GM10248 (cell line): Measurements from ENCODE around the gene GALNT17.
A peak's percentile ranks its signal among the peaks of the same experiment; 100 is the strongest.

Experiments used
- CTCF ChIA-PET: fragments of 300-600 bp; sonication (Branson Sonifier 250); formaldehyde crosslinking; extraction: SDS; loops from one replicate; lab custom pipeline; 2021; ENCODE audit warnings: antibody characterized with exemption; lab: Yijun Ruan, JAX
- POLR2A ChIA-PET: fragments of 350-650 bp; sonication (Branson Sonifier 250); formaldehyde crosslinking; extraction: SDS; loops from one replicate; lab custom pipeline; 2020; ENCODE audit warnings: antibody characterized with exemption; lab: Yijun Ruan, JAX
- DNase-seq: peaks from one replicate; pipeline ENCODE4 v3.0.0; 2012; ENCODE audit errors: extremely low spot score
- CTCF ChIP-seq: IDR thresholded peaks from 2 replicates; pipeline ENCODE4 v1.5.1; 2012; ENCODE audit warnings: mild to moderate bottlenecking, low read depth; ENCODE audit errors: extremely low read depth, missing control alignments, control extremely low read depth

The GALNT17 gene

GRCh38 chr7:71739520-71740173 is 607.7 kb downstream of the GALNT17 start:
- DNase-seq: no peak
- CTCF ChIA-PET: interaction anchor here (1.3 kb wide), 1 partner anchor 910 kb away, joined by 3 read pairs; no protein-coding TSS in a partner anchor
- POLR2A ChIA-PET: no interaction called here
- no peak for TF ChIP-seq CTCF

- POLR2A ChIA-PET: no interaction called here
- TF ChIP-seq CTCF: no peak
- CTCF ChIA-PET: no interaction called here
- DNase-seq: no peak
Measured at GRCh38 chr7:71740174-71740560, 608.2 kb downstream of the GALNT17 start.

GRCh38 chr7:71746006-71746405 is 614.1 kb downstream of the GALNT17 start:
- TF ChIP-seq CTCF: no peak
- ChIA-PET CTCF (interaction anchor here (1.2 to 3.7 kb wide), 2 partner anchors 9 to 10 kb away, joined by 3 to 14 read pairs; no protein-coding TSS in a partner anchor), POLR2A (no interaction called here)
- no peak for DNase-seq

DNA sequence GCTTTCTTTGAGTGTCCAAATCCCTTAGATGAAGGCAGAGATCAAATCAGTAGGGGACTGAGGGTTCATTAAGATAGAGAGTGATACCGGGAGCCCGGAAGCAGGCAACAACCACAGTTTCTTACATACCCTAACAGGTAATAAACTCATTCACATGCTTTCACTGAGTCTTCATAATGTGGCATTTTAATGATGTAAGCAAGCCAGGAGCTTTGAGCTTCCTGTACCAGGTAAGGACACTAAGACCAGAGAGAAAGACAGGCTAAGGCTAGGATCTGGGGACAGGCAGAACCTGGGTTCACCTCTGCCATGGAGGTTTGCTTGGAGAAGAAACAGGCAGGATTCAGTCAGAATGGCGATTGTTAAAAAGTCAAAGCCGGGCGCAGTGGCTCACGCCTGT is 618.3 kb downstream of the GALNT17 start:
- TF ChIP-seq CTCF: no peak
- no peak for DNase-seq
- CTCF ChIA-PET: interaction anchor here (1.6 kb wide), 1 partner anchor 14 kb away, joined by 5 read pairs; no protein-coding TSS in a partner anchor
- POLR2A ChIA-PET: no interaction called here

DNA sequence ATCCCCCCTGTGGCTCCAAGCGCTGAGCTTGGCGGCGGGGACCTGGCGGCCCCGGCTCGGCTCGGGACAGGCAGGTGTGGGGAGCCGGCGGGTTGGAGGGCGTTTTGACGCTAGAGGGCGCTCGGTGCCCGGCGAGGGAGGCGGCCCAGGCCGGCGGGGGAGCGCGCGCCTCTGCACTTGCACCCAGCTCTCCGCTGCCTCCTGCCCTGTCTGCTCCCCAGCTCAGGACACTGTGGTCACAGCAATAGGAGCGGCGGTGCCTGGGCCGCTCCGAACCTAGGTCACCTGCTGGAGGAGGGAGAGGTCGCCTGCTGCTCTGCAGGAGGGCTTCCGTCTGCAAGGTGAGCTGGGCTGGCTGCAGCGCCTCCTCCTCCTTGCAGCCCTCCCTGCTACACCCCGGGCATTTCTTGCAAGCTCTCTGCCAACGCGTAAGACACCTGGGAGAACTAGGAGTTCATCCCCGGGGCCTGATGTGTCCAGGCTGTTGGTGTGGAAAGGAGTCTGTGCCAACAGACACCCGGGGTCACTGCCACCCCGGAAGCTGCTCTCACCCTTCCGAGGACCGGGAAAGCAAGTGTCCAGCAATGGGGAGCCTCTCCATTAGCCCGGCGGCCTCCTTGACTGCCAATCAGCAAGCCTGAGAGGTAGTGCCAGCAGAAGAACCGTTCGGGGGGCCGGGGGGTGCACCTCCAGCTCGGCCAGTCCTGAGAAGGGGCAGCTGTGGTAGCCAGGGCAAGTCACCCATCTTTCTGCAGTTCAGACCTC is 620.4 kb downstream of the GALNT17 start:
- ChIA-PET CTCF (interaction anchor here (0.7 to 2.4 kb wide), 17 partner anchors 11 to 1162 kb away, joined by 3 to 14 read pairs (median 3); no protein-coding TSS in a partner anchor), POLR2A (no interaction called here)
- DNase-seq: peak; percentile 61
- TF ChIP-seq CTCF: peak; percentile 72

GRCh38 chr7:71753236-71753635 is 621.3 kb downstream of the GALNT17 start:
- TF ChIP-seq CTCF: no peak
- POLR2A ChIA-PET: no interaction called here
- CTCF ChIA-PET: interaction anchor here (1.2 to 2.4 kb wide), 6 partner anchors 11 to 1033 kb away, joined by 3 to 14 read pairs (median 4); no protein-coding TSS in a partner anchor
- DNase-seq: no peak
